Measurements from ENCODE around the gene ID1.
"Not testable (repeated sequence)": the region's sequence is repeated elsewhere in the genome, so short reads cannot be mapped to it uniquely, and the experiment has no call there.

Gene ID1

DNA sequence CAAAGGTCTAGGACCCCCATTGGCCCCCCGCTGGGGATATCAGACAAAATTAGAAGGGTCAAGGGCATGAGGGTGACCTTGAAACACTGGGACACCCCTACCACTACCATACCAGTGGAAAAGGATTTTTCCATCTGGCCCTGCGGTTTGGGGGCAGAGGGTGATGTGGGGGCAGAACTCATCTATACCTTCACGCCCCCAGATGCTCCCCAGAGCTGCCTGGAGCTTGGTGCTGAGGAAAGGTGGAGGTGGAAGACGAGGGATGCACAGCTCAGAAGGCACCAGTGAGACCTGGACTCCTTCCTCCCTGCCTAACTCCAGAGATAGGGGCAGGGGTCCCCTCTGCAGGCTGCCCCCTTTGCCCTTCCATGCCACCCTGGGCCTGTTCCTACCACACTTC, 33.7 kb downstream of the ID1 start:
- no peak for DNase-seq

DNA sequence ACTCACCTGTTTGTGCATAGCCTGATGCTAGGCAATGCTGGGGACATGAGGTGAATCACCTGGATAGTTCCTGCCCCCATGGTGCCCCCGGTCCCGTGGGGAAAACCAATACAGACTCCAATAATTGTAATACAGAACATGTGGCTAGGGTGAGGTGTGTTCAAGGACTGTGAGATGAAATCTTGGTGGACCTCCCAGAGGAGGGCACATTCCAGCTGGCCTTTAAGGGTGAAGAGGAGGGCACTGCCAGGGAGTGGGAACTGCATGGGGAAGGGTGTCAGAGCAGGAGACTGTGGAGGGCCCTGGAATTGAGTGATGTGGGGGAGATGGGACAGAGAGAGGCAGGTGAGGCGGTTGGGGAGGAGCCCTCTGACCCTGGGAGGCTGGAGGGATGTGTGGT, 35.2 kb downstream of the ID1 start:
- no peak for DNase-seq

DNA sequence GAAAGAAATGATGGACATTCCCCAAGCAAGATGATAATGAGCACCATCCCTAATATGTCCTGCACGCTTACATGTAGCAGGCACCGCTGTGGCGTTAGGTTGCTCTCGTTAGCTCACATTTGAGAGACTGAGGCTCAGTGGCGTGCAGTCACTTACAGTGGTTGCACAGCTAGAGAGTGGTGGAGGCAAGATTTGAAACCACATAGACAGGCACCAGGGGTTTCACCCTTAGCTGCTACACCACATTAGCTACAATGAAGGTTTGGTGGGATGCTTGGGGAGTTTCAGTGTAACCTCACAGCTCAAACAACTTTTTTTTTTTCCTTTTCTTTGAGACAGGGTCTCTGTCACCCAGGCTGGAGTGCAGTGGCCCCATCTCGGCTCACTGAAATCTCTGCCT, 36.3 kb downstream of the ID1 start:
- no peak for DNase-seq

DNA sequence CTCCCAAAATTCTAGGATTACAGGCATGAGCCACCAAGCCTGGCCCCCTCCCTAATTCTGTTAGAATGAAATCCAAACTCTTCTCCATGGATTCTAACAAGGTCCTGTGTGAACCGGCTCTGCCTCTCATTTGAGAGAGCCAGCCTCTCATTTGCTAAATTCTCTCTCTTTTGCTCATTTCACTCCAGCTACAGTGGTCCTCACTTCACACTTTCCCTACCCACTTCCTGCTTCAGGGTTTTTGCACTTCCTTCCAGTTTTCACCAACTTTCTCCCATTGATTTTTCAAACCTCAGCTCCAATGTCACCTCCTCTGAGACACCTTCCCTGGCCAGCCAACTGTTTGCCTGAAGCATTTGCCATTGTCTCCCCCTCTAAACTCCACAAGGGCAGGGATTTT, 37.7 kb downstream of the ID1 start:
- no peak for DNase-seq

DNA sequence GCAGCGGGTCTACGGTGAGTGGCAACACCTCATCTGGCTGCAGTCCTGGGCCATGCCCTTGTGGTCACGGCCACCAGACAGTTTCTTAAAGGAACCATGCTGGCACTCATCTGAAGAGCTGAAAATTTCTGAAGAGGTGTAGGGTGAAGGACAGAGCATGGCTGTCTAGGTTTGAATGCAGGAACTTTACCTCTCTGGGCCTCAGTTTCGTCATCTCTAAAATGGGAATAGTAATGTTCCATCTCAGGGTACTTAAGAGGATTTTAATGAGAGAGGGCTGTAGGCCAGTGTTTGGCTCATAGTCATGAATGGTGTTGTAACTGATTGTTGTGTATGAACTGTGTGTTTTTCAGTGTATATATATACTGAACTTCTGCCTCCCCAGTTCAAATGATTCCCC, 38.4 kb downstream of the ID1 start:
- DNase-seq = no peak

DNA sequence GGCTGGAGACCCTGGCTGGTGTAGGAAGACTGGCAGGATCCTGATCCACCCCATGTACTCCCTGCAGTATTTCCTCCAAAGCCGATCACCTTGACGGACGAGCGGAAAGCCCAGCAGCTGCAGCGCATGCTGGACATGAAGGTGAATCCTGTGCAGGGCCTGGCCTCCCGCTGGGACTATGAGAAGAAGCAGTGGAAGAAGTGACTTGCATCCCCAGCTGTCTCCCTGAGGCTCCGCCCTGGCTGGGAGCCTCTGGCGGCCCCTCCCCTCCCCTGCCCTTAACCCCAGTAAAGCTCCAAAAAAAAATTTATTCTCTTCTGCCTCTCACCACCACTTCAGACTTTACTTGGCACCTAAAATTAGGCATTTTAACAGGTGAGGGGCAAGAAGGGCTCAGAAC, 39.6 kb downstream of the ID1 start:
- no peak for DNase-seq

DNA sequence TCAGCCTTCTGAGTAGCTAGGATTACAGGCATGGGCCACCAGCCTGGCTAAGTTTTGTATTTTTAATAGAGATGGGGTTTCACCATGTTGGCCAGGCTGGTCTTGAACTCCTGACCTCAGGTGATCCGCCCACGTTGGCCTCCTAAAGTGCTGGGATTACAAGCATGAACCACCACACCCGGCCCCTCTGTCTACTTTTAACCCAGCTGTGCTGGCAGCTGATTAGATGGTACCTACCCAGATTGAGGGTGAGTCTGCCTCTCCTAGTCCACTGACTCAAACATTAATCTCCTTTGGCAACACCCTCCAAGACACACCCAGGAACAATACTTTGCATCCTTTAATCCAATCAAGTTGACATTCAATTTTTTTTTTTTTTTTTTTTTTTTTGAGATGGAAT, 43.0 kb downstream of the ID1 start:
- DNase-seq = not testable (repeated sequence)

DNA sequence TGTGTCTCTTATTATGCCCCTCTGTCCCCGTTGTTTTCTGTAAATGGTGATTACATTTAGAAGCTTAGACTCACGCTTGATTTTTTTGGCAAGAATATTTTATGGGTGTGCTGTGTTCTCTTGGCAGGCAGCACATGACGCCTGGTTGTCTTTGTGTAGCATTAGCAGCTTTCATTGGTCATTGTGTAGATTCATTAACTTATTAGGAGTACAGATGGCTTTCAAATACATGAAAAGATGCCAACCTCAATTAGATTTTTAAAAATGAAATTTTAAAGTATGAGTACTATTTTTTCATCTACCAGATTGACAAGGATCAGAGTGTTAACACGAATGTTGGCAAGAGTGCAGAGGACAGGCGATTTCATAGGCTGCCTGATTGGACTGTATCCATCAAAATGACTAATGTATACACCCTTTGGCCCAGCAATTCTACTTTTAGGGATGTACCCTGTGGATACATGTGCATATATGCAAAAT, 47.9 kb downstream of the ID1 start:
- no peak for DNase-seq

DNA sequence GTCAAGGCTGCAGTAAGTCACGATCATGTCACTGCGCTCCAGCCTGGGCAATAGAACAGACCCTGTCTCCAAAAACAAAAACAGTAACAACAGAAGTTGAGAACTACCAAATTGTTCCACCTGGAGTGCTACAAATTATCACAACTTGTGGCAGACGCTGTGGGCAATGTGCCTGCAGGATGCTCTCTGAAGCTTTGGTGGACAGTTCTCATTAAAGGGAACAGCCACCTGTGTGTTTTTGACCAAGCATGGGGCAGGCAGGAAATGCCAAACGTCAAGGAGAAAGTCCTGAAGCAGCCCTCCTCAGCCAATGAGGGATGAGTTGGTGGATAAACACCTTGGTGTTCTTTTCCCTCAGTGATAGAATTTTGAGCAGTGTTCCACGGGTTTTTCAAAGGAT, 48.5 kb downstream of the ID1 start:
- DNase-seq = no peak

DNA sequence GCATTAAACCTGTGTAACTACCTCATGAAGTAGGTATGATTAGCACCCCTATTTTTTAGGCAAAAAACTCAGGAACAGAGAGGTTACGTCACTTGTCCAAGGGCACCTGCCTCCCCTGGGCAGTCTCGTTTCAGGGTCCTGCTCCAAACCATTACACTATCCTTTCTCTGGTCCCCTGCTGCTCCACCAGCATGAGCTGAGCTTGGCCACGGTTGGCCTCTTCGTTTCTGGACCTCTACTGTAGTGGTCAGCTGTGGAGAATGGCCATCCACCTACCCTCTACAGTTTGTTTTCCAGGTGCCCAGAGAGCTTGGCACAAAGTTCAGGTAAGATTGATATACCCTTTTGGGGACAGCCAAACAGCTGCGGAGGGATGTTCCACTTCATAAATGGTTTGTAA, 49.4 kb downstream of the ID1 start:
- DNase-seq = no peak

Data from CD4-positive, alpha-beta T cell treated with Interleukin-21 for 1 hour (primary cell).